Measurements from ENCODE around the gene ATP2C2. TPM values are rescaled to one million over a fixed set of nuclear protein-coding genes. Genes with fewer than 3 reads are reported as not detected.

The ATP2C2 gene, protein sequence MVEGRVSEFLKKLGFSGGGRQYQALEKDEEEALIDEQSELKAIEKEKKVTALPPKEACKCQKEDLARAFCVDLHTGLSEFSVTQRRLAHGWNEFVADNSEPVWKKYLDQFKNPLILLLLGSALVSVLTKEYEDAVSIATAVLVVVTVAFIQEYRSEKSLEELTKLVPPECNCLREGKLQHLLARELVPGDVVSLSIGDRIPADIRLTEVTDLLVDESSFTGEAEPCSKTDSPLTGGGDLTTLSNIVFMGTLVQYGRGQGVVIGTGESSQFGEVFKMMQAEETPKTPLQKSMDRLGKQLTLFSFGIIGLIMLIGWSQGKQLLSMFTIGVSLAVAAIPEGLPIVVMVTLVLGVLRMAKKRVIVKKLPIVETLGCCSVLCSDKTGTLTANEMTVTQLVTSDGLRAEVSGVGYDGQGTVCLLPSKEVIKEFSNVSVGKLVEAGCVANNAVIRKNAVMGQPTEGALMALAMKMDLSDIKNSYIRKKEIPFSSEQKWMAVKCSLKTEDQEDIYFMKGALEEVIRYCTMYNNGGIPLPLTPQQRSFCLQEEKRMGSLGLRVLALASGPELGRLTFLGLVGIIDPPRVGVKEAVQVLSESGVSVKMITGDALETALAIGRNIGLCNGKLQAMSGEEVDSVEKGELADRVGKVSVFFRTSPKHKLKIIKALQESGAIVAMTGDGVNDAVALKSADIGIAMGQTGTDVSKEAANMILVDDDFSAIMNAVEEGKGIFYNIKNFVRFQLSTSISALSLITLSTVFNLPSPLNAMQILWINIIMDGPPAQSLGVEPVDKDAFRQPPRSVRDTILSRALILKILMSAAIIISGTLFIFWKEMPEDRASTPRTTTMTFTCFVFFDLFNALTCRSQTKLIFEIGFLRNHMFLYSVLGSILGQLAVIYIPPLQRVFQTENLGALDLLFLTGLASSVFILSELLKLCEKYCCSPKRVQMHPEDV
- total RNA-seq (ENCODE audit: low replicate concordance): 12.2 and 19.3 TPM in 2 replicates
- long read RNA-seq, transcript ATP2C2-201 (27 exons, 3,376 nt): major isoform, 12 of 53 reads
- long read RNA-seq, partial matches to known transcripts: 32 of 53 reads
- long read RNA-seq, other reads (novel, unspliced or antisense): 8 of 53 reads

DNA sequence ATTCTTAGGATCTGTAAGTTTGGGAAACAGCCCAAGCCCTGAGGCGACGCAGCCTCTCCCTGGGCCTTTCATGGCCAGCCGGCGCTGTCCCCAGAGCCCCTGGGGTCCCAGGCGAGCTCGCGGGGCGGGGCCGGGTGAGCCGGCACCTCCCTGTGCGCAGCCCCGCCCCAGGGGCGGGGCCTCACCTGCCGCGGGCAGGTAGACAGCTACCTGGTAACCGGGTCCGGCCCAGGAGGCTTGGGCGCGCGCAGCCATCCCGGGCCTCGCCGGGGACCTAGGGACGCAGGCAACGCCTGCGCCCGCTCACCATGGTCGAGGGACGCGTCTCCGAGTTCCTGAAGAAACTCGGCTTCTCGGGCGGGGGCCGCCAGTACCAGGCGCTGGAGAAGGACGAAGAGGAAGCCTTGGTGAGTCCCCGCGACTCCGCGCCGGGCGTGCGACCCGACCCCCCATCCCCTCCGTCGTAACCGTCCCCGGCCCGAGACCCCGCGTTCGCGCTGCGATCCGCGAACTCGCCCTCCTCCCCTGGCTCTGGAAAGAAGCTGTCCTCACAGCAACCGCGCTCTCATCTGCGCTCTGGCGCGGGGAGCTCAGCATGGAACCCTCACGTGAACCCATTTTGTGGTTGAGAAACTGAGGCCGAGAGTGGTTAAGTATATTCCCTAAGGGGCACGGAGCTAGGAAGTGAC lies at the start of gene ATP2C2:
Gene ATP2C2 (plus strand): TSS at position 231 of the 689 bp plus-strand sequence. CDS start 78 bp downstream, at position 309.
- Mint-ChIP-seq H3K4me1 (ENCODE audit: unreplicated experiment) (peaks cover 11% of the 10 kb centered on the region), H3K27ac (no peak within 1 kb of the TSS), H3K4me3 (peak within 1 kb of the TSS; percentile 87), H3K27me3 (peaks cover 40% of the 10 kb centered on the region), H3K36me3 (no peaks in the 10 kb centered on the region), H3K9me3 (no peaks in the 10 kb centered on the region)
- DNase-seq (ENCODE audit: extremely low spot score, unreplicated experiment): peak; percentile 77
- TF ChIP-seq, protein P1, sequence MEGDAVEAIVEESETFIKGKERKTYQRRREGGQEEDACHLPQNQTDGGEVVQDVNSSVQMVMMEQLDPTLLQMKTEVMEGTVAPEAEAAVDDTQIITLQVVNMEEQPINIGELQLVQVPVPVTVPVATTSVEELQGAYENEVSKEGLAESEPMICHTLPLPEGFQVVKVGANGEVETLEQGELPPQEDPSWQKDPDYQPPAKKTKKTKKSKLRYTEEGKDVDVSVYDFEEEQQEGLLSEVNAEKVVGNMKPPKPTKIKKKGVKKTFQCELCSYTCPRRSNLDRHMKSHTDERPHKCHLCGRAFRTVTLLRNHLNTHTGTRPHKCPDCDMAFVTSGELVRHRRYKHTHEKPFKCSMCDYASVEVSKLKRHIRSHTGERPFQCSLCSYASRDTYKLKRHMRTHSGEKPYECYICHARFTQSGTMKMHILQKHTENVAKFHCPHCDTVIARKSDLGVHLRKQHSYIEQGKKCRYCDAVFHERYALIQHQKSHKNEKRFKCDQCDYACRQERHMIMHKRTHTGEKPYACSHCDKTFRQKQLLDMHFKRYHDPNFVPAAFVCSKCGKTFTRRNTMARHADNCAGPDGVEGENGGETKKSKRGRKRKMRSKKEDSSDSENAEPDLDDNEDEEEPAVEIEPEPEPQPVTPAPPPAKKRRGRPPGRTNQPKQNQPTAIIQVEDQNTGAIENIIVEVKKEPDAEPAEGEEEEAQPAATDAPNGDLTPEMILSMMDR (conservative IDR thresholded peaks at IDR 0.05): no peak

DNA sequence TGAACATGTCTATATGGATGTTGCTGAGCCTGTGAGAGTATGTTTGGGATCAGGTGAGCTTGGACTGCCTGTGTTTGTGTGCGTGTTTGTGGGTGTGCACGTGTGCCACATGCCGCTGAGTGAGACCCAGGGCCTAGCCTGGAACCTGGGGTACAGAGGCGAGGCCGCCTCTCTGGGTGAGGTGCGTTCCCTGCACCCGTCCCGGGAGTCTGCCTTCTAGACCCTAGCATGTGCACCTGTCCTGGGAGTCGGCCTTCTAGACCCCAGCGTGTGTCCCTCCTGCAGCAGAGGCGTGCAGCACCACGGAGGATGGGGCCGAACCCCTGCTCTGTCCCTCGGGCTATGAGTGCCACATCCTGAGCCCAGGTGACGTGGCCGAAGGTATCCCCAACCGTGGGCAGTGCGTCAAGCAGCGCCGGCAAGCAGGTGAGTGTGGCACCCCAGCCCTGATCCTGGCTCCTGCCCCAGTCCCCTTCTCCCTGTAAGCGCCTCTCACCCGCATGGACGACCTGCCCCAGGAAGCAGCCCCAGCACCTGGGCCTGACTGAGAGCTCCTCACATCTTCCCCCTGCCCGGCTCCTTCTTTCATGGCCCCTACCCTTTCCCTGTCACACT lies 49.1 kb upstream of the ATP2C2 start:
- H3K27me3 Mint-ChIP-seq: peaks cover 7% of the 10 kb centered on the region
- no peak for DNase-seq (ENCODE audit: extremely low spot score, unreplicated experiment)
- no peak overlapping the region for H3K27ac Mint-ChIP-seq
- H3K4me1 Mint-ChIP-seq (ENCODE audit: unreplicated experiment): peaks cover 13% of the 10 kb centered on the region
- H3K9me3 Mint-ChIP-seq: no peaks in the 10 kb centered on the region
- no peak overlapping the region for H3K4me3 Mint-ChIP-seq
- TF ChIP-seq, protein P1 (conservative IDR thresholded peaks at IDR 0.05): no peak
- no peaks in the 10 kb centered on the region for H3K36me3 Mint-ChIP-seq

DNA sequence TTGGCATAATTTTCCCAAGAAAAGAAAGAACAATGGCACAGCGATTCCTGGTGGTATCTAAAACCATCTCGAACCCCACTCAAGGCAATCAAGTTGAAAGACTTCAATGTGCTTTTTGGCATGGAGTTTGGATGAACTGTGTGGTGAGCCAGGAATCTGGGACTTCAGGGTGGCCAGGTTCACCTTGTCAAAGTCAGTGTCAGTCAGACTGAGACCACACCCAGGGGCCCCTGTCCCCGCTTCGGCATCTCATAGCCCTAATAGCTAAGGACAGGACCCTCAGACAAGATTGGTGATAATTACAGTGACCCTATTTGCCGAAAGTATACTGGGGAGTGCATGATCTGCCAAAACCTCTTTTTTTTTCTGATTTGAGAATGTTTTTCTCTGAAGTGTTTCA lies 47.8 kb upstream of the ATP2C2 start:
- H3K27me3 Mint-ChIP-seq: peaks cover 2% of the 10 kb centered on the region

DNA sequence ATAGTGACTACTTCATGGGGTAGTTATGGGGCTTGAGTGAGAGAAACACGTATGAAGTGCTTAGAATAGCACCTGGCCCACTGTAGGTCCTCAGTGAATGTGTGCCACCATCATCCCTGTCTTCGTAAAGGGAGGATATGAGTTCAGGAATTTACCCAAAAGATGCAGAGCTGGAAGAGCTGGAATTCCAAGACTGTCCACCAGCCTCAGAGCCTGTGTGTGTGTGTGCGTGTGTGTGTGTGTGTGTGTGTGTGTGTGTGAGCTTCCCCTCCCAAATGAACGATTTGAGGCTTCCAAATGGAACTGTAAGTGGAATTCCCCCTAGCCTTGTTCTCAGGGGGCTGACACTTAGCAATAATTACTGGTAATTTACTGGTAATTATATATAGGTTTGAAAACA lies 46.4 kb upstream of the ATP2C2 start:
- no peak overlapping the region for H3K4me3 Mint-ChIP-seq
- no peaks in the 10 kb centered on the region for H3K36me3 Mint-ChIP-seq
- no peaks in the 10 kb centered on the region for H3K9me3 Mint-ChIP-seq
- peaks cover 2% of the 10 kb centered on the region for H3K27me3 Mint-ChIP-seq
- peaks cover 8% of the 10 kb centered on the region for H3K4me1 Mint-ChIP-seq (ENCODE audit: unreplicated experiment)
- DNase-seq (ENCODE audit: extremely low spot score, unreplicated experiment): no peak
- H3K27ac Mint-ChIP-seq: peak overlapping the region; percentile 37
- TF ChIP-seq, protein P1 (conservative IDR thresholded peaks at IDR 0.05): no peak

More for the DNA sequence above, 47.8 kb upstream of the ATP2C2 start:
- peaks cover 8% of the 10 kb centered on the region for H3K4me1 Mint-ChIP-seq (ENCODE audit: unreplicated experiment)
- H3K27ac Mint-ChIP-seq: no peak overlapping the region
- no peak for DNase-seq (ENCODE audit: extremely low spot score, unreplicated experiment)
- TF ChIP-seq, protein P1 (conservative IDR thresholded peaks at IDR 0.05): no peak
- no peak overlapping the region for H3K4me3 Mint-ChIP-seq
- no peaks in the 10 kb centered on the region for H3K36me3 Mint-ChIP-seq
- no peaks in the 10 kb centered on the region for H3K9me3 Mint-ChIP-seq

DNA sequence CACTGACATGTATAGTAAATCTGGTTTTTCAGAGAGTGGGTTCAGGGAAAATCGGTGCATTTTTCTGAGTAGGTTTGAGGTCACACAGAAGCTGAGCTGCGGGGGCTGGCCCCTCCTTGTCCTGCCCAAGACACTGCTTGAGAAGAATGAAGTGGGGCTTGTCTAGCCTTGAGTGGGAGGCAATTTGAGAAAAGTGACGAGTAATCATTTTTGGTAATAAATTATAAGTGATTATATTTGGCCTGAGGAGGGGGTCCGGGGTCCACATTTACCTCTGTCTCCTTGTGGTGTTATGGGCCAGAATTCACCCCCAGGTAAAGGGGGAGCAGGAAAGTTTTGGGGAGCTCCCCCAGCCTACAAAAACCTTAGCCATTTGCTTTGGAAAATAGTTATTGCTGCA lies 45.6 kb upstream of the ATP2C2 start:
- H3K4me3 Mint-ChIP-seq: no peak overlapping the region
- H3K36me3 Mint-ChIP-seq: no peaks in the 10 kb centered on the region
- no peak overlapping the region for H3K27ac Mint-ChIP-seq
- DNase-seq (ENCODE audit: extremely low spot score, unreplicated experiment): no peak
- peaks cover 8% of the 10 kb centered on the region for H3K4me1 Mint-ChIP-seq (ENCODE audit: unreplicated experiment)
- TF ChIP-seq, protein P1 (conservative IDR thresholded peaks at IDR 0.05): no peak
- H3K9me3 Mint-ChIP-seq: no peaks in the 10 kb centered on the region
- H3K27me3 Mint-ChIP-seq: peaks cover 5% of the 10 kb centered on the region
